Hematopoietic multipotent progenitor cell treated with erythropoietin and hydrocortisone succinate and interleukin-3 and kit ligand, for 6 days (in vitro differentiated cells): ENCODE results near the gene SRCAP.
"Not testable (repeated sequence)": the region's sequence is repeated elsewhere in the genome, so short reads cannot be mapped to it uniquely, and the experiment has no call there.

Experiments used
- DNase-seq: peaks from one replicate; pipeline ENCODE4 v3.0.0-alpha.2; 2015

Gene SRCAP

GRCh38 chr16:30699615-30700099 lies 686 bp downstream of the SRCAP start:
- DNase-seq = no peak

DNA sequence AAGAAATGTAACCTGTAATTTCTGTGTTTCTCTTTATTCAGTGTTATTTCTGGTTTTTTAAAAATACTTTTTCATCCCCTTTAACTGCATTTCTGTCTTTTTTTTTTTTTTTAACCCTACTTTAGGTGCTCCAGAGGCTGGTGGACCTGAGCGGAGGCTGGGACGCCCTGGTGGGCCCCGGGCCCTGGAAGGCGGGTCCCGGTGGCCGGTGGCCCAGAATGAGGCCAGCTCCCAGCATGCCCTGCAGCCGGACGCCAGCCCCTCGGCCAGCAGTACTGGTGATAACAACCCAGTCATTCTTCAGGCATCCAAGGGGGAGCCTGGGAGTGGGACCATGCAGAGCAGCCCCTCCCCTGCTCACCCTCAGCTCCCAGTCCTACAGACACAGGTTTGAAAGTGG lies 1.5 kb downstream of the SRCAP start:
- no peak for DNase-seq

DNA sequence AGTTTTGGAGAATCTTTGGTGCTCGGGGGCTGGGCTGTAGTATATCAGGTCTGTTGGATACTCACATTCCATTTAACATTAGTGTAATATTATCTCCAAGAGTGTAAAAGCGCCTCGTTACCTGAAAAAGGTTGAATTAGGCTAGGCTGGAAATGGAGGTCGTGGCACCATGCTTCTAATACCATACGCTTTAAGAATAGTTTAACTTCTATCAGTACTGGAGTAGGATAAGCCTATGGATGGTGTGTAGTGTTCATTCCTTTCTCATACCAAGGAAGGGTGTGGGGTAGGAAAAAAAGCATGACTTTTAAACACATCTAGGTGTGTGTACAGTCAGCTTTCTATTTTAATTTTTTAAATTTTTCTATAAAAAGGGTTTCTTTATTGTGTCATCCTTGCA lies 2.0 kb downstream of the SRCAP start:
- no peak for DNase-seq

DNA sequence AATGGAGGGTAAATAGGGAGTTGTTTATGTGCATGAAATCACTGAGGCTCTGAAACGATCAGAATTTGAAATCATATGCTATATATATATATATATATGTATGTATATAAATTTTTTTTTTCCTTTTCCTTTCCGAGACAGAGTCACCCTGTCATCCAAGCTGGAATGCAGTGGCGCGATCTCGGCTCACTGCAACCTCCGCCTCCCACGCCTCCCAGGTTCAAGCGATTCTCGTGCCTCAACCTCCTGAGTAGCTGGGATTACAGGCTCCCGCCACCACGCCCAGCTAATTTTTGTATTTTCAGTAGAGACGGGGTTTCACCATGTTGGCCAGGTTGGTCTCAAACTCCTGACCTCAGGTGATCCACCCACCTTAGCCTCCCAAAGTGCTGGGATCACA lies 4.1 kb downstream of the SRCAP start:
- DNase-seq = not testable (repeated sequence)

DNA sequence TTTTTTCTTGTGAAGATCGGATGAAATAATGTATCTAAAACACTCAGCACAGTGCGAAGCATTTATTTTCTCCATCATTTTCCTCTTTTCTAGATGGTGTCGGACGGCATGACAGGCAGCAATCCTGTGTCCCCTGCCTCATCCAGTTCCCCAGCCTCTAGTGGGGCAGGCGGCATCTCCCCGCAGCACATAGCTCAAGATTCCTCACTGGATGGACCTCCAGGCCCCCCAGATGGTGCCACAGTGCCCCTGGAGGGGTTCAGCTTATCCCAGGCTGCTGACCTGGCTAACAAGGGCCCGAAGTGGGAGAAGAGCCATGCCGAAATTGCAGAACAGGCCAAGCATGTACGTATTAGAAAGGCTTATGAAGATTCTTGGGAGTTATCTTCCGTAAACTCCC lies 5.0 kb downstream of the SRCAP start:
- no peak for DNase-seq

GRCh38 chr16:30706046-30706445 lies 7.1 kb downstream of the SRCAP start:
- no peak for DNase-seq

DNA sequence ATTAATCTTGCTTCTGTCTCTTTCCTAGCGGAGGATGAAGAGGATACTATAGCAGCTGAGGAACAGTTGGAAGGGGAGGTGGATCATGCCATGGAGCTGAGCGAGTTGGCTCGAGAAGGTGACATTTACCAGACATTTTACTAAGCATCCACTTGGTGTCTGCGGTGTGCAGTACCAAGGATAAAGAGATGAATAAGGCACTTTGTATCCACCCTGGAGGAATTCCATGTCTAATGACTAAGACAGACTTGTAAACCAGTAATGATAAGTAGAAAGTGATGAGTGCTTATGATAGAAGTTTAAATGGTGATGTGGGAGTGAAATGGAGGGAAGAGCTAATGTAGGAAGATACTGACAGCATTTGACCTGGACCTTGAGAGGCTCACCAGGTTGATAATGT lies 12.0 kb downstream of the SRCAP start:
- DNase-seq = no peak

DNA sequence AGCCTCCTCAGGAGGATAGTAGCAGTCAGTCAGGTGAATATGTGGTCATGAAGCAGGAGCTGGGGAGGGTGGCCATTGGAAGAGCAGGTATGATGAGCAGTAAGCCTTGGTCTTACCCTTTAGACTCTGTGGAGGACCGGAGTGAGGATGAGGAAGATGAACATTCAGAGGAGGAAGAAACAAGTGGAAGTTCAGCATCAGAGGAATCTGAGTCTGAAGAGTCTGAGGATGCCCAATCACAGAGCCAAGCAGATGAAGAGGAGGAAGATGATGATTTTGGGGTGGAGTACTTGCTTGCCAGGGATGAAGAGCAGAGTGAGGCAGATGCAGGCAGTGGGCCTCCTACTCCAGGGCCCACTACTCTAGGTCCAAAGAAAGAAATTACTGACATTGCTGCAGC lies 12.7 kb downstream of the SRCAP start:
- DNase-seq = no peak

- DNase-seq = peak; percentile 33
Measured at GRCh38 chr16:30715750-30716445, 16.9 kb downstream of the SRCAP start.

GRCh38 chr16:30720086-30720485 lies 21.1 kb downstream of the SRCAP start:
- DNase-seq = no peak

DNA sequence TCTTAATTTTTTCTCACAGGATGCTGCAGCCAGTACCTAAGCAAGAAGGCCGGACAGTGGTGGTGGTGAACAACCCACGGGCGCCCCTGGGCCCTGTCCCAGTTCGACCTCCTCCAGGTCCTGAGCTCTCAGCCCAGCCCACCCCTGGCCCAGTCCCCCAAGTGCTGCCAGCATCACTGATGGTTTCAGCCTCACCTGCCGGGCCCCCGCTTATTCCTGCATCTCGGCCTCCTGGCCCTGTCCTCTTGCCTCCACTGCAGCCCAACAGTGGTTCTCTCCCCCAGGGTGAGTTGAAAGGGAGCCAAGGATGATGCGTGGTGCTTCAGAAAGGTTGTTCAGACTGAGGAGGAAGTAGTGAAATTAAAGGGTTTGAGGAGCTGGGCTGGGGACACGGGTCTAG lies 21.7 kb downstream of the SRCAP start:
- no peak for DNase-seq

DNA sequence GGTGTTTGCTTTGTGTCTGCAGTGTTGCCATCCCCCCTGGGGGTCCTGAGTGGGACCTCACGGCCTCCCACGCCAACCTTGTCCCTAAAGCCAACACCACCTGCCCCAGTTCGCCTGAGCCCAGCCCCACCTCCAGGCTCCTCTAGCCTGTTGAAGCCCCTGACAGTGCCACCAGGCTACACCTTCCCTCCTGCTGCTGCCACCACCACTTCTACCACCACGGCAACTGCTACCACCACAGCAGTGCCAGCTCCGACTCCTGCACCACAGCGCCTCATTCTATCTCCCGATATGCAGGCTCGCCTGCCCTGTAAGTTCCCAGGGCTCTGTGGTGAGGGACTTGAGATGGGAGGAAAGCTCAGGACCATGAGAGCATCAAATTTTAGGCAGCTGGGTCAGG lies 22.2 kb downstream of the SRCAP start:
- no peak for DNase-seq

- DNase-seq = no peak
Measured at GRCh38 chr16:30721606-30722005, 22.6 kb downstream of the SRCAP start.

GRCh38 chr16:30722443-30722842 lies 23.5 kb downstream of the SRCAP start:
- peak; percentile 30 for DNase-seq

DNA sequence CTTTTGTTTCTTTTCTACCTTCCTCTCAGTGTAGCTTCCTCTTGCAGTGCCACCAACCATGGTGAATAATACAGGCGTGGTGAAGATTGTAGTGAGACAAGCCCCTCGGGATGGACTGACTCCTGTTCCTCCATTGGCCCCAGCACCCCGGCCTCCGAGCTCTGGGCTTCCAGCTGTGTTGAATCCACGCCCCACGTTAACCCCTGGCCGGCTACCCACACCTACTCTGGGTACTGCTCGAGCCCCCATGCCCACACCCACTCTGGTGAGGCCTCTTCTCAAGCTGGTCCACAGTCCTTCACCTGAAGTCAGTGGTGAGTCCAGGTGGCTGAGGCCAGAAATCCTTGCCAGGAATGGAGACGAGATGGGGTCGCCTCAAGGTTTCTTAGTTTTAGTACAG lies 23.9 kb downstream of the SRCAP start:
- no peak for DNase-seq

- DNase-seq = no peak
Measured at GRCh38 chr16:30723725-30724355, 24.9 kb downstream of the SRCAP start.

- peak; percentile 21 for DNase-seq
Measured at GRCh38 chr16:30724641-30725417, 25.9 kb downstream of the SRCAP start.

DNA sequence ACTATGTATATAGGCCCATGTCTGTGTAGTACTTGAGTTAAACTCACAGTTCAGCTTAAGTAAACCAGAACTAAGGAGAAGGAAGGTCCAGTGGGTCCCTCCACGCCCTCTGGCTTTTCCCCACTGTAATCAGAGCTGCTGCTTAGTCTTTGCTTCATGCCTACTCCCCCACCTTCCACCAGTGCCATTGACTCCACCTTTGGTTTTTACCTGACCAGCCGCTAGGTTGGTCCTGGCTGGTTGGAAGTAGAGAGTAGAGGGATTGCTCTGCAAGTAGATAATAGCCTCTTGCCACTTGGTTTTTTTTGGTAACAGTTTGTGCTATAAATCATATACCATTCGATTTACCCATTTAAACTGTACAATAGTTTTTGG lies 26.4 kb downstream of the SRCAP start:
- DNase-seq = no peak

DNA sequence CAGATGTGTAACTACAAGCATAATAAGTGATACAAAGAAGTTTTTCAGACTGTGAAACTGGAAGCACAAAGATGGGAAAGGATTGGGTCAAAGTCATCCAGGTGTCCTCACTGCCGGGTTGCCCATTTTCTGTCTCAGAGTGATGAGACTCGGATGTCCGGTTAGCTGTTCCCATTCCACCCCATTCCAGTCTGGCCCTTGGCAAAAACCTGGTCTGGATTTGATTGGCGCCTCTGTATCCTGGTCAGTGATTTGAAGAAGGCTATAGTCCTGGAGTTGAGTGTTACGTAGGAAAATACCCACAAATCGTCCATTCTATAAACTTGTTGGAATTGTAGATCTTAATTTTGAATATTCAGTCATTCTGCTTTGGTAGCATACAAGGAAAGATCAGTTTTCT lies 29.4 kb downstream of the SRCAP start:
- DNase-seq = no peak

DNA sequence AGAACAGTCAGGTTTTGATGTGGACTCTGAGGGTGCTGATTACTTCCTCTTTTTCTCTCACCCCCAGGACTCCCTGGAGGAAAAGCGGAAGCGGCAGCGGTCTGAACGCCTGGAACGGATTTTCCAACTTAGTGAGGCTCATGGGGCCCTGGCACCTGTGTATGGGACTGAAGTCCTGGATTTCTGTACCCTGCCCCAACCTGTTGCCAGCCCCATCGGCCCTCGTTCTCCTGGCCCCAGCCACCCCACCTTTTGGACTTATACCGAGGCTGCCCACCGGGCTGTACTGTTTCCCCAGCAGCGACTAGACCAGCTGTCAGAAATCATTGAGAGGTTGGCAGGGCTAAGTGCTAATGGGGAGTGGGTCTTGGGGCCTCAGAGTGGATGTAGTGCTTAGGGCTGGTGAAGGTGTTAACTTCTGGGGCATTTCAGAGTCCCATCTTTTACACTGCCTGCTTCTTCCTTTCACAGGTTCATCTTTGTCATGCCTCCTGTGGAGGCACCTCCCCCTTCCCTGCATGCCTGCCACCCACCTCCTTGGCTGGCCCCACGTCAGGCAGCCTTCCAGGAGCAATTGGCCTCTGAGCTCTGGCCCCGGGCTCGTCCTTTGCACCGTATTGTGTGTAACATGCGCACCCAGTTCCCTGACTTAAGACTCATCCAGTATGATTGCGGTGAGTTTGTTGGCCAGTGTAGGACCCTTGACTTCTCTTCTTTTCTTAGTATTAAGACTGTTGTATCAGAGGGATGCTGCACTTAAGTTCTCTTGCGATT lies 30.1 kb downstream of the SRCAP start:
- no peak for DNase-seq

DNA sequence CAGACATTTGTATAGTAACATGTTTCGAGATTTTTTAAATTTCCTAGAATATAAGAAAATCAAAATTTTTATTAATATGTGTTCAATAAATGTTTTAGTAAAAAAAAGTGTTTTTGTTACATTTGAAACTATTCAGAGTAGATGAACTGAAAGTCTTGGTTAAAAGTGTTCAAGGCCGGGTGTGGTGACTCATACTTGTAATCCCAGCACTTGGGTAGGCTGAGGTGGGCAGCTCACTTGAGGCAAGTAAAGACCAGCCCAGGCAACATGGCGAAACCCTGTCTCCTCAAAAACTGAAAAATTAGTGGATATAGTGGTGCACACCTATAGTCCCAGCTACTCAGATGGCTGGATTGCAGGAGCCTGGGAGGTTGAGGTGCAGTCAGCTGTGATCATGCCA lies 32.4 kb downstream of the SRCAP start:
- DNase-seq = no peak

- DNase-seq = no peak
Measured at GRCh38 chr16:30736995-30737793, 38.2 kb downstream of the SRCAP start.
